MCF 10A (cell line): ENCODE measurements around the gene AKR1B1. TPM values are rescaled to one million over a fixed set of nuclear protein-coding genes. Genes with fewer than 3 reads are reported as not detected.

ENCODE experiments used
- BruUV-seq: library from RNA; stranded (reverse); fragments of 400-500 nt; replicated peaks from 2 replicates; lab custom pipeline; 2021; lab: Mats Ljungman, UMichigan
- CTCF ChIA-PET: fragments of 300-600 bp; sonication (Branson Sonifier 250); formaldehyde crosslinking; extraction: SDS; loops from one replicate; lab custom pipeline; 2021; ENCODE audit warnings: antibody characterized with exemption, inconsistent platforms; lab: Yijun Ruan, JAX
- POLR2A ChIA-PET: fragments of 300-600, 350-650 bp; sonication (Branson Sonifier 250); formaldehyde crosslinking; extraction: SDS; loops from one replicate; lab custom pipeline; 2020; ENCODE audit warnings: antibody characterized with exemption, inconsistent platforms; lab: Yijun Ruan, JAX
- DNase-seq: peaks from one replicate; pipeline ENCODE4 v3.0.0-alpha.2; 2018; ENCODE audit not compliant: unreplicated experiment
- H3K27ac Mint-ChIP-seq: one replicate; pipeline ENCODE4 v1.8.0; 2022; ENCODE audit warnings: mild to moderate bottlenecking, low read depth, mixed read lengths; ENCODE audit not compliant: unreplicated experiment
- H3K27me3 Mint-ChIP-seq: one replicate; pipeline ENCODE4 v1.8.0; 2022; ENCODE audit warnings: mixed read lengths; ENCODE audit not compliant: insufficient read depth, unreplicated experiment
- H3K36me3 Mint-ChIP-seq: one replicate; pipeline ENCODE4 v1.8.0; 2022; ENCODE audit warnings: mild to moderate bottlenecking, moderate library complexity, mixed read lengths; ENCODE audit not compliant: insufficient read depth, unreplicated experiment
- H3K4me1 Mint-ChIP-seq: one replicate; pipeline ENCODE4 v1.8.0; 2022; ENCODE audit warnings: mixed read lengths; ENCODE audit not compliant: insufficient read depth, unreplicated experiment
- H3K4me3 Mint-ChIP-seq: one replicate; pipeline ENCODE4 v1.8.0; 2022; ENCODE audit warnings: mild to moderate bottlenecking, moderate library complexity, mixed read lengths; ENCODE audit not compliant: unreplicated experiment
- H3K9me3 Mint-ChIP-seq: one replicate; pipeline ENCODE4 v1.8.0; 2022; ENCODE audit warnings: mixed read lengths; ENCODE audit not compliant: unreplicated experiment
- intact Hi-C: fragments of 100-400 bp; cut with micrococcal nuclease; formaldehyde crosslinking; loops from 2 replicates; pipeline ENCODE4 v1.14.1; 2022
- total RNA-seq: library from RNA; stranded (reverse); gene quantifications from 2 replicates; pipeline ENCODE4 v1.2.3, GENCODE V29; 2022
- TF ChIP-seq, protein P1 (sequence below): fragments of 200-600 bp; IDR thresholded peaks from one replicate; pipeline ENCODE4 v1.8.0; 2022; ENCODE audit warnings: antibody characterized with exemption, mild to moderate bottlenecking; ENCODE audit not compliant: unreplicated experiment

AKR1B1 gene
- total RNA-seq, 1 experiment from 2014 or later = 128 TPM

DNA sequence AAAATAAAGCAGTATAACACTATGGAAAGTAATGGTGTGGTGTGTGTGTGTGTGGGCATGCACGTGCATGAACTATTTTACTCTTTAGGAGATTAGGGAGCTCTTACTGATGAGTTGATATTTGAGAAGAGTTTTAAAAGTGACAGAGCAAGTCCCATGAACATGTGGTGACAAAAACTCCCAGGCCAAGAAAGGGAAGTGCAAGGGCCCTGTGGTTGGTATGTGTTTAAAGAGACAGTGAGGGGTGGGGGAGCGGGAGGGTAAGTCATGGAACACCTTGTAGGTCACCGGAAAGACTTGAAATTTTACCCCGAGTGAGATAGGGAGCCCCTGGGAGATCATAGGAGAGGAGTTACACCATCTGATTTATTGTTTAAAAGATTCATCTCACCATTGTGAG lies 63.3 kb downstream of the AKR1B1 start:
- ChIA-PET POLR2A (no interaction called here), CTCF (interaction anchor here (0.7 to 0.9 kb wide), 3 partner anchors 38 to 254 kb away, joined by 3 read pairs; no protein-coding TSS in a partner anchor)
- Mint-ChIP-seq H3K9me3 (no peaks in the 10 kb centered on the region), H3K27ac (no peak overlapping the region), H3K36me3 (no peaks in the 10 kb centered on the region), H3K4me3 (no peak overlapping the region), H3K27me3 (no peaks in the 10 kb centered on the region), H3K4me1 (peaks cover 10% of the 10 kb centered on the region)
- intact Hi-C loops = no loop called here
- TF ChIP-seq, protein P1, sequence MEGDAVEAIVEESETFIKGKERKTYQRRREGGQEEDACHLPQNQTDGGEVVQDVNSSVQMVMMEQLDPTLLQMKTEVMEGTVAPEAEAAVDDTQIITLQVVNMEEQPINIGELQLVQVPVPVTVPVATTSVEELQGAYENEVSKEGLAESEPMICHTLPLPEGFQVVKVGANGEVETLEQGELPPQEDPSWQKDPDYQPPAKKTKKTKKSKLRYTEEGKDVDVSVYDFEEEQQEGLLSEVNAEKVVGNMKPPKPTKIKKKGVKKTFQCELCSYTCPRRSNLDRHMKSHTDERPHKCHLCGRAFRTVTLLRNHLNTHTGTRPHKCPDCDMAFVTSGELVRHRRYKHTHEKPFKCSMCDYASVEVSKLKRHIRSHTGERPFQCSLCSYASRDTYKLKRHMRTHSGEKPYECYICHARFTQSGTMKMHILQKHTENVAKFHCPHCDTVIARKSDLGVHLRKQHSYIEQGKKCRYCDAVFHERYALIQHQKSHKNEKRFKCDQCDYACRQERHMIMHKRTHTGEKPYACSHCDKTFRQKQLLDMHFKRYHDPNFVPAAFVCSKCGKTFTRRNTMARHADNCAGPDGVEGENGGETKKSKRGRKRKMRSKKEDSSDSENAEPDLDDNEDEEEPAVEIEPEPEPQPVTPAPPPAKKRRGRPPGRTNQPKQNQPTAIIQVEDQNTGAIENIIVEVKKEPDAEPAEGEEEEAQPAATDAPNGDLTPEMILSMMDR = no peak
- no TSS peak for BruUV-seq
- DNase-seq = no peak

GRCh38 chr7:134394056-134394455 lies 64.8 kb downstream of the AKR1B1 start:
- no TSS peak for BruUV-seq
- Mint-ChIP-seq H3K27me3 (no peaks in the 10 kb centered on the region), H3K36me3 (no peaks in the 10 kb centered on the region), H3K27ac (peak overlapping the region; percentile 13), H3K4me3 (no peak overlapping the region), H3K4me1 (peaks cover 10% of the 10 kb centered on the region), H3K9me3 (no peaks in the 10 kb centered on the region)
- peak; percentile 18 for DNase-seq
- intact Hi-C loops = no loop called here
- ChIA-PET CTCF (interaction anchor here (0.5 kb wide), 1 partner anchor 13 kb away, joined by 4 read pairs; no protein-coding TSS in a partner anchor), POLR2A (no interaction called here)
- TF ChIP-seq, protein P1 = no peak

Other genes with a start within 250 kb of the AKR1B1 start
- gene SLC35B4, start 142.2 kb downstream of the AKR1B1 start, total RNA-seq = 18.6 and 24.5 TPM in 2 replicates
- 0.42 and 0.49 TPM in 2 replicates for gene AKR1B10, start 68.5 kb upstream of the AKR1B1 start, total RNA-seq
- not detected in 2 replicates for gene AKR1B15, start 90.0 kb upstream of the AKR1B1 start, total RNA-seq
- 8.2 and 10.8 TPM in 2 replicates for gene BPGM, start 187.8 kb upstream of the AKR1B1 start, total RNA-seq